ENCODE data around the gene VTA1.

GRCh38 chr6:142187209-142187608, 40.1 kb downstream of the VTA1 start:
- TF ChIP-seq CTCF (IDR thresholded peaks at IDR 0.05; ENCODE audit: poor library complexity, severe bottlenecking), result no peak
- no peak for TF ChIP-seq RAD21 (conservative IDR thresholded peaks at IDR 0.05)
- no peak for TF ChIP-seq EZH2 (IDR thresholded peaks at IDR 0.05; ENCODE audit: borderline replicate concordance, insufficient read depth, low read length, poor library complexity, severe bottlenecking)
- no peak for TF ChIP-seq MXI1 (conservative IDR thresholded peaks at IDR 0.05; ENCODE audit: poor library complexity, severe bottlenecking)
- TF ChIP-seq POLR2AphosphoS5 (IDR thresholded peaks at IDR 0.05), result no peak
- TF ChIP-seq SMC3 (conservative IDR thresholded peaks at IDR 0.05; ENCODE audit: poor library complexity), result no peak
- TF ChIP-seq REST (IDR thresholded peaks at IDR 0.05; ENCODE audit: borderline replicate concordance), result no peak
- TF ChIP-seq TAF1 (IDR thresholded peaks at IDR 0.05; ENCODE audit: low read depth), result no peak
